ENCODE measurements around the gene EXOC6B. TPM values are rescaled to one million over a fixed set of nuclear protein-coding genes. Genes with fewer than 3 reads are reported as not detected.
"Not testable (repeated sequence)": the region's sequence is repeated elsewhere in the genome, so short reads cannot be mapped to it uniquely, and the experiment has no call there.

Gene EXOC6B
- total RNA-seq, 2 donors from 2014 or later, result 51.3 to 68.9 TPM

GRCh38 chr2:72496479-72496878 is 329.4 kb downstream of the EXOC6B start:
- H3K9me3 Mint-ChIP-seq, result no peaks in the 10 kb centered on the region
- Histone ChIP-seq H3K9ac (ENCODE audit: extremely low read depth, low read length, poor library complexity, severe bottlenecking) (no peak overlapping the region), H3K9me3 (ENCODE audit: control insufficient read depth, low read length) (no peaks in the 10 kb centered on the region), H3K36me3 (ENCODE audit: control insufficient read depth, insufficient read depth, low read length) (peaks cover 31% of the 10 kb centered on the region), H3K27me3 (ENCODE audit: control insufficient read depth, insufficient read depth, low read length, poor library complexity, severe bottlenecking) (no peaks in the 10 kb centered on the region), H3K27ac (ENCODE audit: low read depth, low read length) (no peak overlapping the region), H3K4me1 (ENCODE audit: control insufficient read depth, insufficient read depth, low read length) (no peaks in the 10 kb centered on the region), H3K4me3 (ENCODE audit: low read length) (no peak overlapping the region)
- TF ChIP-seq CTCF (conservative IDR thresholded peaks at IDR 0.05), result no peak
- no peaks in the 10 kb centered on the region for H3K4me1 Mint-ChIP-seq
- no peak overlapping the region for H3K4me3 Mint-ChIP-seq
- peaks cover 20% of the 10 kb centered on the region for H3K36me3 Mint-ChIP-seq (ENCODE audit: low read depth)
- no peak overlapping the region for H3K27ac Mint-ChIP-seq
- no peak for DNase-seq
- H3K27me3 Mint-ChIP-seq (ENCODE audit: insufficient read depth), result no peaks in the 10 kb centered on the region

GRCh38 chr2:72494392-72494791 is 331.4 kb downstream of the EXOC6B start:
- H3K27me3 ChIP-seq (ENCODE audit: control insufficient read depth, insufficient read depth, low read length, poor library complexity, severe bottlenecking), result no peaks in the 10 kb centered on the region
- Mint-ChIP-seq H3K4me1 (no peaks in the 10 kb centered on the region), H3K36me3 (ENCODE audit: low read depth) (peaks cover 29% of the 10 kb centered on the region), H3K27ac (no peak overlapping the region), H3K4me3 (no peak overlapping the region), H3K9me3 (no peaks in the 10 kb centered on the region), H3K27me3 (ENCODE audit: insufficient read depth) (no peaks in the 10 kb centered on the region)
- no peak overlapping the region for H3K27ac ChIP-seq (ENCODE audit: low read depth, low read length)
- no peaks in the 10 kb centered on the region for H3K4me1 ChIP-seq (ENCODE audit: control insufficient read depth, insufficient read depth, low read length)
- no peak overlapping the region for H3K9ac ChIP-seq (ENCODE audit: extremely low read depth, low read length, poor library complexity, severe bottlenecking)
- no peak for TF ChIP-seq CTCF (conservative IDR thresholded peaks at IDR 0.05)
- WGBS, 2 experiments (ENCODE audit: insufficient coverage in 1 of 2, insufficient read length in 1 of 2), result 82% methylated on average over 1 of the region's 1 CpG; no CpG with 5 or more reads in 1 of the 2 experiments
- no peak overlapping the region for H3K4me3 ChIP-seq (ENCODE audit: low read length)
- peaks cover 46% of the 10 kb centered on the region for H3K36me3 ChIP-seq (ENCODE audit: control insufficient read depth, insufficient read depth, low read length)
- H3K9me3 ChIP-seq (ENCODE audit: control insufficient read depth, low read length), result no peaks in the 10 kb centered on the region
- no peak for DNase-seq

- H3K4me1 Mint-ChIP-seq; H3K4me1 ChIP-seq (ENCODE audit: control insufficient read depth, insufficient read depth, low read length); DNase-seq; H3K9ac ChIP-seq (ENCODE audit: extremely low read depth, low read length, poor library complexity, severe bottlenecking); H3K4me3 Mint-ChIP-seq; H3K27ac ChIP-seq (ENCODE audit: low read depth, low read length); H3K4me3 ChIP-seq (ENCODE audit: low read length); H3K27ac Mint-ChIP-seq; H3K9me3 Mint-ChIP-seq; H3K27me3 Mint-ChIP-seq (ENCODE audit: insufficient read depth); H3K27me3 ChIP-seq (ENCODE audit: control insufficient read depth, insufficient read depth, low read length, poor library complexity, severe bottlenecking): not testable (repeated sequence)
- no CpG with 5 or more reads among the region's 1 CpG for WGBS, 2 experiments (ENCODE audit: insufficient coverage in 1 of 2, insufficient read length in 1 of 2)
- Histone ChIP-seq H3K36me3 (ENCODE audit: control insufficient read depth, insufficient read depth, low read length) (peaks cover 17% of the 10 kb centered on the region), H3K9me3 (ENCODE audit: control insufficient read depth, low read length) (peaks cover 11% of the 10 kb centered on the region)
- peaks cover 28% of the 10 kb centered on the region for H3K36me3 Mint-ChIP-seq (ENCODE audit: low read depth)
These were observed 341.2 kb downstream of the EXOC6B start for GRCh38 chr2:72484622-72485021.

GRCh38 chr2:72483346-72483745 is 342.5 kb downstream of the EXOC6B start:
- peaks cover 11% of the 10 kb centered on the region for H3K9me3 ChIP-seq (ENCODE audit: control insufficient read depth, low read length)
- no peak for DNase-seq
- H3K27ac Mint-ChIP-seq, result no peak overlapping the region

More at GRCh38 chr2:72483346-72483745, 342.5 kb downstream of the EXOC6B start:
- WGBS, 2 experiments (ENCODE audit: insufficient coverage in 1 of 2, insufficient read length in 1 of 2), result 94 to 100% methylated on average over 1 to 2 of the region's 2 CpGs
- peaks cover 23% of the 10 kb centered on the region for H3K36me3 ChIP-seq (ENCODE audit: control insufficient read depth, insufficient read depth, low read length)
- no peak overlapping the region for H3K9ac ChIP-seq (ENCODE audit: extremely low read depth, low read length, poor library complexity, severe bottlenecking)
- no peak for TF ChIP-seq CTCF (conservative IDR thresholded peaks at IDR 0.05)
- no peak overlapping the region for H3K4me3 ChIP-seq (ENCODE audit: low read length)
- H3K9me3 Mint-ChIP-seq, result peaks cover 8% of the 10 kb centered on the region
- H3K4me1 Mint-ChIP-seq, result no peaks in the 10 kb centered on the region
- no peaks in the 10 kb centered on the region for H3K27me3 Mint-ChIP-seq (ENCODE audit: insufficient read depth)
- no peaks in the 10 kb centered on the region for H3K27me3 ChIP-seq (ENCODE audit: control insufficient read depth, insufficient read depth, low read length, poor library complexity, severe bottlenecking)
- no peak overlapping the region for H3K4me3 Mint-ChIP-seq
- H3K36me3 Mint-ChIP-seq (ENCODE audit: low read depth), result peaks cover 28% of the 10 kb centered on the region
- no peaks in the 10 kb centered on the region for H3K4me1 ChIP-seq (ENCODE audit: control insufficient read depth, insufficient read depth, low read length)
- no peak overlapping the region for H3K27ac ChIP-seq (ENCODE audit: low read depth, low read length)
